D721Med (cell line): ENCODE data around the gene PRMT7.

ENCODE experiments used
- DNase-seq: peaks from one replicate; pipeline ENCODE4 v3.0.0; 2011; ENCODE audit warnings: low spot score; ENCODE audit not compliant: insufficient read length
- FAIRE-seq: peaks from 2 replicates; lab custom pipeline; 2011; peaks lifted over from hg19 to GRCh38; lab: Jason Lieb, UNC
- TF ChIP-seq, protein P1 (sequence below): IDR thresholded peaks from 2 replicates; pipeline ENCODE4 v1.5.1; 2012; ENCODE audit warnings: mild to moderate bottlenecking, control low read depth; ENCODE audit not compliant: insufficient read depth; ENCODE audit errors: missing control alignments

PRMT7 gene

DNA sequence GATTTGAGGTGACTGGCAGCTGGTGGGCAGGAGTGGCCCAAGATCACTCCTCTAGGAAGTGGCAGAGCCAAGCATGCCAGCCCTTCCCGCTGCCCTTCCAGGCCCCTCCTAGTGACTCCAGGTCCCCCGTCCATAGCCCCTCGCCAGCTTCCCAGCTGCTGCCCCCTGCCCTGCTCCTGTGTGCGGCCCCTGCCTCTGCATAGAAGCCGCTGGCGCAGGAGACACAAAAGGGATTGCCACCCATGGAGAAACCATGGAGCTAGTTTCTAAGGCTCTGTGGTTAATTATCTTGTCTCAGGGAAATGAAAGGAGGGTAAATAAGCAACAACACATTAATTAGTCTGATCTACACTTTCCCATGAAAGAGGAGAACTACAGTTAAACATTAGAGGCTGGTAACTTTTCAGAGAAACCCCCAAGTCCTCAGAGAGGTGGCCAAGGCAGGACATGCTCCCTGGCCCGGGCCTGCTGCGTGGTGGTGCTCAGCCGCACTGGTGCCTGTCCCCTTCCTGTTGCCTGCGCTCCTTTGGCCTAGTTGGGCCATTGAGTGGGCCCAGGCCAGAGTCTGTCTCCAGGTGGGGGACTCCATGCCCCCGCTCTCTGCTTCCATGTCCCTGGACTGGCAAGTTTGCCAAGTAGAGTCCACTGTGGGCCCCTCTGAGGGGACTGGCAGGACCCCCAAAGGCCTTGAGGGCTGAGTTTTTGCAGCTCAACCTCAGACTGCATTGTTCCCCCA is 65.2 kb downstream of the PRMT7 start:
- TF ChIP-seq, protein P1, sequence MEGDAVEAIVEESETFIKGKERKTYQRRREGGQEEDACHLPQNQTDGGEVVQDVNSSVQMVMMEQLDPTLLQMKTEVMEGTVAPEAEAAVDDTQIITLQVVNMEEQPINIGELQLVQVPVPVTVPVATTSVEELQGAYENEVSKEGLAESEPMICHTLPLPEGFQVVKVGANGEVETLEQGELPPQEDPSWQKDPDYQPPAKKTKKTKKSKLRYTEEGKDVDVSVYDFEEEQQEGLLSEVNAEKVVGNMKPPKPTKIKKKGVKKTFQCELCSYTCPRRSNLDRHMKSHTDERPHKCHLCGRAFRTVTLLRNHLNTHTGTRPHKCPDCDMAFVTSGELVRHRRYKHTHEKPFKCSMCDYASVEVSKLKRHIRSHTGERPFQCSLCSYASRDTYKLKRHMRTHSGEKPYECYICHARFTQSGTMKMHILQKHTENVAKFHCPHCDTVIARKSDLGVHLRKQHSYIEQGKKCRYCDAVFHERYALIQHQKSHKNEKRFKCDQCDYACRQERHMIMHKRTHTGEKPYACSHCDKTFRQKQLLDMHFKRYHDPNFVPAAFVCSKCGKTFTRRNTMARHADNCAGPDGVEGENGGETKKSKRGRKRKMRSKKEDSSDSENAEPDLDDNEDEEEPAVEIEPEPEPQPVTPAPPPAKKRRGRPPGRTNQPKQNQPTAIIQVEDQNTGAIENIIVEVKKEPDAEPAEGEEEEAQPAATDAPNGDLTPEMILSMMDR, result no peak
- no peak for FAIRE-seq

DNA sequence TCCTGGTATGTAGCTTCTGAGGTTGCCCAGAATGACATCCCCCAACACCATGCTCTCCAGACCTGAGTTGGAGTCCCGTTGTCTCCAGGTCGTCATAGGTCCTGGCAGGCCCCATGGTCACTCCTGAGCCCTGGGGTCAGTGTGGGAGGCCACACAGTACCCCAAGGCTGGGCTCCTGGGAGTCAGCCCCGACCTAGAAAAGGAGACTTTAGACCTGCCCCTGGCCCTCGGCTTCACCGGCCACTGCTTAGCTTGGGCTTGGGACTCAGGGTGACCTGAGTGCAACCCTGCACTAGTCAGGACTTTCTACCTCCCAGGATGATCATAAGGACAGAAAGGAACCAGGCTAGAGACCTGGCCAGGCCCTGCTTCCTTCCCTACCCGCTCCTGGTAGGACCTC is 65.8 kb downstream of the PRMT7 start:
- FAIRE-seq (no peak), DNase-seq (no peak)
- TF ChIP-seq, protein P1, result no peak

More for the DNA sequence above, 65.2 kb downstream of the PRMT7 start:
- DNase-seq, result no peak

DNA sequence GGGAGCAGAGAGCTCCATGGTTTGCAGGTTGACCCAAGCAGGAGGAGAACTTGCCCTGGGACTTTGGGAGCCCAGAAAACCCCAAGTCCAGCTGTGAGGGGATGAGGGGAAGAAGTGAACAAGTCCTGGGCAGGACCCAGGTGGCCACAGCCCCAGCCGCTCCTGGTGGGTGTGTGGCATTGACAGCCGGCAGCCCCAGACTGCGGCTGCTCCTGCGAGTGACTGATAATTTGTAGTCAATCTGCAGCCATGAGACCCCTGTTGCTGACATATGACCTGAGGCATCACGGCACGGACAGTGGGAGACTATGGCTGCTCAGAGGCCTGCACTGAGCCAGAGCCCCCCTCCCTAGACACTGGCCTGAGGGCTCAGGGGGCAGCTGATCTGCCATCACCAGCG is 66.4 kb downstream of the PRMT7 start:
- TF ChIP-seq, protein P1, result no peak
- DNase-seq (no peak), FAIRE-seq (no peak)

DNA sequence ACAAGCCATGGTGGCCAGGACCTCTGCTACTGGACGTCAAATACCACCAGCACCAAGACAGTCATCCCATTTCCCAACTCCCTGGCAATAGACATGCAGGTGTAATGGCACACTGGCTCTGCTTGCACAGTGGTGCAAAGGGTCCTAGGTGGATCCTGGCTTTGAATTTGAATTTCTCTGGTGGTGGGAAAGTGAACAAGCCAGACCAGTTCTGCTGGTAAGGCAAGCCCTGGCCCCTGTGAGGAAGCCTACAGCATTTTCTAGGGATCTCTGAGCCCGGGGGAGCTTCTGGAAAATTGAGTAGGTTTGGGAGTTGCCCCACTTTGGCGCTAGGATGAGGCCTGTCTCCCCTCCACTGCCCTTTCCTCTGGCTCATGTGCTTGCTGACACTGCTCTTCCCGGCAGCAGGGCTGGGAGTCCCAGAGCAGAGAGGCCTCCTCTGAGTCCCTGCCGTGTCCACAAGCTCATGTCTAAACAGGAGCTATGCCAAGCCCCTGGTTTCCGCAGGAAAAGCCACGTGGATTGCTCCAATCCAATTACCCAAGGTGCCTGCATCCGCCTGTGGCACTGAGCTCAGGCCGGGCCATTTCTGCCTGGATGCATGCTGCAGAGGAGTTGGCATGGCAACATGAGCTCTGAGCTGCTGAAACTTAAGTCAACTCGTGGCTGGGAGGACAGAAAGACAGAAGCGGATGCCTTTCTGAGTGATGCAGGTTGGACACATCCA is 67.0 kb downstream of the PRMT7 start:
- TF ChIP-seq, protein P1, result no peak
- no peak for FAIRE-seq
- DNase-seq, result no peak

DNA sequence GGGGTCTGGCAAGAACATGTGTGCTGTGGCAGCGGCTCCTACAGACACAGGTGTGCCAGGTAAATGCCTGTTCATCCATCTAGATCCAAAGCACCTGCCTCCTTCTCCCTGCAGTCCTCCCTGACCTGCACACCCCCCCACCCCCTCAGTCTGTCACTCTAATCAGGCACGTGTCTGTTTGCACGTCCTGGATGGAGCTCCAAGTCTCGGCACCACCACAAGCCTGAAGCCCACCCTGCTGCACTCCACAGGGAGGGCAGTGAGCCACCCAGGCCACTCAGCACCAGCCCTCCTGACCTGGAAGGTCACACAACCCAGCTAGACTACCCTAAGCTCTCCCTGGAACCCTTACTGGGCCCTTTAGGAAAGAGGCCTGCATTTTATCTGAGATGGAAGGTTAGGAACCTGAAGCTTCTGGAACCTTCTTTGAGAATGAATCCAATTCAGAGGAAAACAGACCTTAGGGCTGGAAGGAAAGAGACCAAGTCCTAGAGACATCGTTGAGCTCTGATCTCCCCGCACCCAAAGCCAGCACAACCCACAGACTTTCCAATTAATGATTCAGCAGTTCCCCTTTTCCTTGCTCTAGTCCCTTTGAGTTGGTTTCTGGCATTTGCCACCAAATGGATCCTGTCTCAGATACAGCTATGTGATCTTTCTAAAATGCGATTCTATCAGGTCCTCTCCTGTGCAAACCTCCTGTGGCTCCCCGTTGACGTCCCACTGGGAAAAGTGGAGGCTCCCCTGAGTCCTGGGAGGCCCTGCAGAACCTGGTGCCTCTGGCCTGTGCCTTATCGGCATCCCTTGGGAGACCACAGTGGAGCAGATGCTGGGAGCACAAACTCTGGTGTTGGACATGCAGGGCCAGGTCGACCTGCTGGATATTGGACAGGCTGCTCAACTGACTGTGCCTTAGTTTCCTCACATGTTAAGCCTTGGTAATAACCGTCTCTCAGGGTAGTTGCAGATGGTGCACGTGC is 67.9 kb downstream of the PRMT7 start:
- FAIRE-seq, result no peak
- DNase-seq, result no peak

More for the DNA sequence above, 67.9 kb downstream of the PRMT7 start:
- TF ChIP-seq, protein P1, result no peak
